Esophagus muscularis mucosa (tissue), 4 donors: ENCODE measurements around the gene ABHD8. TPM values are rescaled to one million over a fixed set of nuclear protein-coding genes. Genes with fewer than 3 reads are reported as not detected.

ENCODE experiments used
- total RNA-seq, 4 donors: library from RNA; depleted of rRNA; stranded (reverse); fragments of >200 nt; gene quantifications; one replicate each; pipeline versions ENCODE4 v1.1.0 to v1.2.1, GENCODE V29; 2016

Gene ABHD8
- total RNA-seq, 4 donors from 2014 or later = 14.7 to 35.4 (median 28.1) TPM

Other genes with a start within 250 kb of the ABHD8 start
- gene HAUS8, start 228.0 kb downstream of the ABHD8 start, total RNA-seq = 1 to 10 TPM; 3.3 to 6.6 (median 4.6) TPM
- 10 to 100 TPM; 52.6 to 73.3 (median 57.7) TPM for gene MYO9B, start 227.6 kb downstream of the ABHD8 start, total RNA-seq
- 10 to 100 TPM; 20.7 to 26.2 (median 21.3) TPM for gene USE1, start 88.1 kb downstream of the ABHD8 start, total RNA-seq
- gene OCEL1, start 77.2 kb downstream of the ABHD8 start, total RNA-seq = 10 to 100 TPM in 1 of 4 donors, 1 to 10 TPM in 3; 6.3 to 18.8 (median 7.8) TPM
- 10 to 100 TPM; 38.6 to 88.0 (median 61.2) TPM for gene NR2F6, start 57.5 kb downstream of the ABHD8 start, total RNA-seq
- 10 to 100 TPM in 1 of 4 donors, 1 to 10 TPM in 3; 2.2 to 12.0 (median 6.3) TPM for gene USHBP1, start 38.7 kb downstream of the ABHD8 start, total RNA-seq
- 10 to 100 TPM; 72.2 to 92.3 (median 82.5) TPM for gene BABAM1, start 36.0 kb downstream of the ABHD8 start, total RNA-seq
- gene ANKLE1, start 21.5 kb downstream of the ABHD8 start, total RNA-seq = 1 to 10 TPM in 2 of 4 donors, under 1 TPM in 2; under 0.01 to 3.0 (median 0.88) TPM
- gene MRPL34, start 2.4 kb upstream of the ABHD8 start, total RNA-seq = 100 to 1,000 TPM; 131 to 173 (median 147) TPM
- 10 to 100 TPM; 12.0 to 25.4 (median 20.9) TPM for gene DDA1, start 6.1 kb upstream of the ABHD8 start, total RNA-seq
- 1 to 10 TPM; 2.9 to 7.4 (median 4.0) TPM for gene ANO8, start 31.4 kb upstream of the ABHD8 start, total RNA-seq
- 10 to 100 TPM in 2 of 4 donors, 1 to 10 TPM in 2; 8.7 to 13.3 (median 10.2) TPM for gene GTPBP3, start 34.1 kb upstream of the ABHD8 start, total RNA-seq
- gene PLVAP, start 73.9 kb upstream of the ABHD8 start, total RNA-seq = 100 to 1,000 TPM in 3 of 4 donors, 10 to 100 TPM in 1; 37.4 to 155 (median 117) TPM
- not detected for gene CCDC194, start 90.8 kb upstream of the ABHD8 start, total RNA-seq
- gene BST2, start 102.2 kb upstream of the ABHD8 start, total RNA-seq = 10 to 100 TPM; 25.3 to 59.7 (median 51.0) TPM
- gene MVB12A, start 116.6 kb upstream of the ABHD8 start, total RNA-seq = 10 to 100 TPM; 24.5 to 66.1 (median 56.1) TPM
- gene TMEM221, start 145.2 kb upstream of the ABHD8 start, total RNA-seq = under 1 TPM in 2 of 4 donors, not detected in 2; 0.26 to 0.75 TPM
- not detected for gene NXNL1, start 157.5 kb upstream of the ABHD8 start, total RNA-seq
- 10 to 100 TPM; 15.9 to 26.1 (median 19.4) TPM for gene SLC27A1, start 167.1 kb upstream of the ABHD8 start, total RNA-seq
- gene PGLS, start 208.2 kb upstream of the ABHD8 start, total RNA-seq = 10 to 100 TPM; 39.0 to 75.5 (median 49.9) TPM